RWPE2 (cell line): ENCODE results near the gene DCXR.

Experiments
- ATAC-seq: fragments of 200-7000 bp; cut with Tn5 transposase; 3 replicates; pipeline ENCODE4 v1.9.1; 2021; ENCODE audit warnings: low read depth
- DNase-seq: peaks from one replicate; pipeline ENCODE4 v3.0.0-alpha.2; 2020; ENCODE audit warnings: low spot score
- H3K27ac ChIP-seq: fragments of 450-650 bp; 2 replicates; pipeline ENCODE4 v1.5.1; 2017; ENCODE audit warnings: mild to moderate bottlenecking; ENCODE audit not compliant: poor library complexity, severe bottlenecking
- H3K27me3 ChIP-seq: fragments of 250-450 bp; sonication (Bioruptor Pico); 2 replicates; pipeline ENCODE4 v1.5.1; 2021; ENCODE audit warnings: mild to moderate bottlenecking, moderate library complexity; ENCODE audit not compliant: insufficient read depth, poor library complexity, severe bottlenecking
- H3K36me3 ChIP-seq: fragments of 250-450 bp; sonication (Bioruptor Pico); 2 replicates; pipeline ENCODE4 v1.5.1; 2020; ENCODE audit warnings: low read depth, mild to moderate bottlenecking, moderate library complexity
- H3K4me1 ChIP-seq: fragments of 250-450 bp; sonication (Bioruptor Pico); 2 replicates; pipeline ENCODE4 v1.5.1; 2021; ENCODE audit warnings: mild to moderate bottlenecking, moderate library complexity; ENCODE audit not compliant: insufficient read depth, poor library complexity, severe bottlenecking
- H3K4me3 ChIP-seq: fragments of 250-450 bp; sonication (Bioruptor Pico); 2 replicates; pipeline ENCODE4 v1.5.1; 2021; ENCODE audit warnings: mild to moderate bottlenecking, moderate library complexity; ENCODE audit not compliant: severe bottlenecking
- H3K9me3 ChIP-seq: fragments of 250-450 bp; sonication (Bioruptor Pico); 2 replicates; pipeline ENCODE4 v1.5.1; 2021; ENCODE audit warnings: mild to moderate bottlenecking, moderate library complexity; ENCODE audit not compliant: severe bottlenecking
- CTCF ChIP-seq: fragments of 450-650 bp; IDR thresholded peaks from one replicate; pipeline ENCODE4 v1.5.1; 2017; ENCODE audit warnings: mild to moderate bottlenecking, moderate library complexity; ENCODE audit not compliant: poor library complexity, severe bottlenecking

DCXR gene

GRCh38 chr17:82028966-82029365 lies 8.5 kb downstream of the DCXR start:
- TF ChIP-seq CTCF = no peak
- Histone ChIP-seq H3K27ac (no peak overlapping the region), H3K4me3 (no peak overlapping the region), H3K9me3 (no peaks in the 10 kb centered on the region), H3K4me1 (no peaks in the 10 kb centered on the region), H3K27me3 (no peaks in the 10 kb centered on the region), H3K36me3 (no peaks in the 10 kb centered on the region; the same call in 1 of the 2 replicates)
- DNase-seq = no peak
- no peak for ATAC-seq

- no peak for DNase-seq
- Histone ChIP-seq H3K27me3 (no peaks in the 10 kb centered on the region), H3K9me3 (no peaks in the 10 kb centered on the region), H3K27ac (no peak overlapping the region), H3K4me3 (no peak overlapping the region), H3K36me3 (no peaks in the 10 kb centered on the region; the same call in 1 of the 2 replicates), H3K4me1 (no peaks in the 10 kb centered on the region)
- no peak for TF ChIP-seq CTCF
- ATAC-seq = no peak
Measured at GRCh38 chr17:82028246-82028645, 9.3 kb downstream of the DCXR start.

GRCh38 chr17:82025401-82026107 lies 11.9 kb downstream of the DCXR start:
- ATAC-seq (no peak), DNase-seq (no peak)
- TF ChIP-seq CTCF = no peak
- H3K9me3 ChIP-seq = no peaks in the 10 kb centered on the region
- H3K27me3 ChIP-seq = no peaks in the 10 kb centered on the region
- H3K27ac ChIP-seq = no peak overlapping the region
- H3K4me3 ChIP-seq = no peak overlapping the region
- H3K4me1 ChIP-seq = no peaks in the 10 kb centered on the region
- H3K36me3 ChIP-seq = no peaks in the 10 kb centered on the region; the same call in 1 of the 2 replicates

GRCh38 chr17:82024859-82025258 lies 12.6 kb downstream of the DCXR start:
- no peak for ATAC-seq

More at GRCh38 chr17:82024859-82025258, 12.6 kb downstream of the DCXR start:
- Histone ChIP-seq H3K27ac (no peak overlapping the region), H3K4me1 (no peaks in the 10 kb centered on the region), H3K36me3 (no peaks in the 10 kb centered on the region; the same call in 1 of the 2 replicates), H3K9me3 (no peaks in the 10 kb centered on the region), H3K27me3 (no peaks in the 10 kb centered on the region), H3K4me3 (no peak overlapping the region)
- no peak for TF ChIP-seq CTCF
- DNase-seq = no peak
